HG03196 (cell line): ENCODE data around the gene SLC7A8.

Experiments used
- ATAC-seq: cut with Tn5 transposase; IDR thresholded peaks from one replicate; pipeline ENCODE4 v1.9.1; 2021; ENCODE audit not compliant: unreplicated experiment

Gene SLC7A8

GRCh38 chr14:23160924-23161522 is 22.4 kb downstream of the SLC7A8 start:
- no peak for ATAC-seq

GRCh38 chr14:23159532-23159931 is 23.9 kb downstream of the SLC7A8 start:
- no peak for ATAC-seq

- ATAC-seq, result no peak
These were observed 24.7 kb downstream of the SLC7A8 start for GRCh38 chr14:23158779-23159178.

GRCh38 chr14:23154964-23155587 is 28.4 kb downstream of the SLC7A8 start:
- ATAC-seq, result no peak

GRCh38 chr14:23153851-23154796 is 29.3 kb downstream of the SLC7A8 start:
- ATAC-seq, result no peak

GRCh38 chr14:23151342-23151741 is 32.1 kb downstream of the SLC7A8 start:
- ATAC-seq, result no peak

GRCh38 chr14:23149745-23150144 is 33.7 kb downstream of the SLC7A8 start:
- ATAC-seq, result no peak

GRCh38 chr14:23148591-23149249 is 34.7 kb downstream of the SLC7A8 start:
- ATAC-seq, result no peak

GRCh38 chr14:23147676-23148075 is 35.8 kb downstream of the SLC7A8 start:
- no peak for ATAC-seq

GRCh38 chr14:23146980-23147379 is 36.5 kb downstream of the SLC7A8 start:
- no peak for ATAC-seq

GRCh38 chr14:23146351-23146910 is 37.0 kb downstream of the SLC7A8 start:
- no peak for ATAC-seq

- ATAC-seq, result no peak
These were observed 37.6 kb downstream of the SLC7A8 start for GRCh38 chr14:23145794-23146350.

GRCh38 chr14:23143911-23144310 is 39.5 kb downstream of the SLC7A8 start:
- ATAC-seq, result no peak

GRCh38 chr14:23142826-23143225 is 40.6 kb downstream of the SLC7A8 start:
- no peak for ATAC-seq

GRCh38 chr14:23141706-23142444 is 41.6 kb downstream of the SLC7A8 start:
- ATAC-seq, result no peak

GRCh38 chr14:23140371-23140770 is 43.1 kb downstream of the SLC7A8 start:
- no peak for ATAC-seq

- ATAC-seq, result no peak
These were observed 43.6 kb downstream of the SLC7A8 start for GRCh38 chr14:23139874-23140273.

GRCh38 chr14:23137813-23138535 is 45.5 kb downstream of the SLC7A8 start:
- ATAC-seq, result no peak

- ATAC-seq, result no peak
These were observed 46.2 kb downstream of the SLC7A8 start for GRCh38 chr14:23137192-23137812.
